HUES6 (cell line): Measurements from ENCODE around the gene ADAMTS13.

Experiments
- H3K27ac ChIP-seq: 2 replicates; pipeline ENCODE4 v1.7.0; 2013; ENCODE audit warnings: low read depth, mild to moderate bottlenecking, low read length, inconsistent platforms
- H3K27me3 ChIP-seq: 2 replicates; pipeline ENCODE4 v1.6.1; 2013; ENCODE audit warnings: low read length; ENCODE audit not compliant: control insufficient read depth, insufficient read depth
- H3K36me3 ChIP-seq: 2 replicates; pipeline ENCODE4 v1.6.1; 2013; ENCODE audit warnings: low read length; ENCODE audit not compliant: control insufficient read depth, insufficient read depth
- H3K4me1 ChIP-seq: 2 replicates; pipeline ENCODE4 v1.6.1; 2013; ENCODE audit warnings: low read length; ENCODE audit not compliant: control insufficient read depth, insufficient read depth
- H3K4me3 ChIP-seq: 2 replicates; pipeline ENCODE4 v1.5.1; 2013; ENCODE audit warnings: low read depth, low read length
- H3K9ac ChIP-seq: one replicate; pipeline ENCODE4 v1.6.1; 2013; ENCODE audit warnings: mild to moderate bottlenecking, low read length
- H3K9me3 ChIP-seq: 2 replicates; pipeline ENCODE4 v1.6.1; 2013; ENCODE audit warnings: low read depth, low read length; ENCODE audit not compliant: control insufficient read depth, insufficient read depth

Gene ADAMTS13

DNA sequence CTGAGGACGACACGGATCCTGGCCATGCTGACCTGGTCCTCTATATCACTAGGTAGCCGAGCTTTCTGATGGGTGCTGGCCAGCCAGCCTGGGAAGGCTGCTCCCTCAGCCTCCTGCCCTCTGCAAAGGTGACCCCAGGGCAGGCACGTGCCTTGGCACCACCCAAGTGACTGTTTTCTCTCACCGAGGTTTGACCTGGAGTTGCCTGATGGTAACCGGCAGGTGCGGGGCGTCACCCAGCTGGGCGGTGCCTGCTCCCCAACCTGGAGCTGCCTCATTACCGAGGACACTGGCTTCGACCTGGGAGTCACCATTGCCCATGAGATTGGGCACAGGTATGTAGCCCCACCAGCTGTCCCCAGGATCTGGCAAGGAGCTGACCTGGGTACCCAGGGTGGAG is 3.8 kb downstream of the ADAMTS13 start:
- Histone ChIP-seq H3K27ac (no peak overlapping the region), H3K36me3 (peaks cover 6% of the 10 kb centered on the region; the same call in 1 of the 2 replicates), H3K9me3 (no peaks in the 10 kb centered on the region), H3K4me1 (peaks cover 18% of the 10 kb centered on the region; the same call in 1 of the 2 replicates), H3K9ac (no peak overlapping the region), H3K27me3 (peaks cover 4% of the 10 kb centered on the region), H3K4me3 (no peak overlapping the region)

DNA sequence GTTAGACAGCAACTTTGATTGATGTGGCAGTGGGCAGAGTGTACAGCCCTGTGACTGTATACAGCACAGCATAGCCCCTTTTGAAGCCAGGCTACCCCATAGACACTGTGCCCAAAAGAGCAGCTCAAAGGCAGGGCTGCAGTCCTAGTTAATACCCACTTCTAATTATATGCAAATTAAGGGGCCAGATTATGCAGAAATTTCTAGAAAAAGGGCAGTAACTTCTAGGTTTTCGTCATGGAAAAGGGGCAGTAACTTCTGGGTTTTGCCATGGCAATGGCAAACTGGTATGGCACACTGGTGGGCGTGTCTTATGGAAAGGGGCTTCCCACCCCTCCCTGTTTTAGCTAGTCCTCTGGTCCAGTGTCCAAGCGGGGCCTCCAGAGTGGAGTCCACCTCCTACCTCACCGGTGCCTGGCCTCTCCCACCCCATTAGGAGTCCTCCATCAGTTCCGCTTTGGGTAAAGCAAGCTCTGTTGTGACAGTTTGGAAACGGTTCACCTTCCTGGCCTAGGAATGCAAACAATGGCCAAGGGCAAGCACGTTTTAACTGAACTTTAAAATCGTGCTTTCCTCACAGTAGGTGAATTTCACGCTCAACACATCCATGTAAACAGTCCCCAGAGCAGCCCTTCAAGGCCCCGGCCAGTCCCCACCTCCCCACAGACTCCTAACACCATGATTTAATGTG is 5.6 kb downstream of the ADAMTS13 start:
- Histone ChIP-seq H3K27me3 (peaks cover 4% of the 10 kb centered on the region), H3K4me3 (peak overlapping the region; percentile 60), H3K36me3 (peaks cover 6% of the 10 kb centered on the region; the same call in 1 of the 2 replicates), H3K4me1 (peaks cover 7% of the 10 kb centered on the region; the same call in 1 of the 2 replicates), H3K9ac (no peak overlapping the region), H3K27ac (no peak overlapping the region), H3K9me3 (no peaks in the 10 kb centered on the region)

DNA sequence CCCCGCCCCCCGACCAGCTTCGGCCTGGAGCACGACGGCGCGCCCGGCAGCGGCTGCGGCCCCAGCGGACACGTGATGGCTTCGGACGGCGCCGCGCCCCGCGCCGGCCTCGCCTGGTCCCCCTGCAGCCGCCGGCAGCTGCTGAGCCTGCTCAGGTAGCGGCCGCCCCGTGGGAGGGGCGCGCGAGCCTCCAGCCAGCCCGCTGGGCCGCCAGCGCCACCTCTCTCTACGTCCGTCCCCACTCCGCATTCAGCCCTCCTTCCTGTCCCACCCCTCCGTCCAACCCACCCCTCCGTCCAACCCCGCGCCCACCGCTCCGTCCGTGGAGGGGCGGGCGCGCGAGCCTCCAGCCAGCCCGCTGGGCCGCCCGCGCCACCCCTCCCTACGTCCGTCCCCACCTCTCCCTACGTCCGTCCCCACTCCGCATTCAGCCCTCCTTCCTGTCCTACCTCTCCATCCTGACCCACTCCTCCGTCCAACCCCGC is 6.5 kb downstream of the ADAMTS13 start:
- H3K4me3 ChIP-seq: peak overlapping the region; percentile 60
- H3K27me3 ChIP-seq: peaks cover 4% of the 10 kb centered on the region
- no peak overlapping the region for H3K9ac ChIP-seq
- H3K4me1 ChIP-seq: peaks cover 7% of the 10 kb centered on the region; the same call in 1 of the 2 replicates
- H3K36me3 ChIP-seq: peaks cover 6% of the 10 kb centered on the region; the same call in 1 of the 2 replicates
- no peaks in the 10 kb centered on the region for H3K9me3 ChIP-seq
- H3K27ac ChIP-seq: no peak overlapping the region

DNA sequence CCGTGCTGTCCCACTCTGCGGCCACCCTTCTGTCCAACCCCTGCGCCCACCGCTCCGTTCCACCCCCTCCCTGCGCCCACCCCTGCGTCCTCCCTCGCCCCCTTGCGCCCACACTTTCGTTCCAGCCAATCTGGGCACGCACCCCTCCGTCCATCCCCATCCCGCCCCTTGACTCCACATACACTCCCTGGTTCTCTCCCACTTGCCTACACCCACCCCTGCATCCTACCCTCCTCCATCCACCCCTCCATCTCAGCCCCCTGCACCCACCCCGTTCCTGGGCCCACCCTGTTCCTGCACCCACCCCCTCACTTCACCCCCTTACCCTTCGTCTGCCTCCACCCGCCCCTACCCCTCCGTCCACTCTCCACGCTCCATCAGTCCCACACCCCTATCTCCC is 7.0 kb downstream of the ADAMTS13 start:
- H3K36me3 ChIP-seq: peaks cover 6% of the 10 kb centered on the region; the same call in 1 of the 2 replicates
- H3K27ac ChIP-seq: no peak overlapping the region
- no peak overlapping the region for H3K9ac ChIP-seq
- H3K9me3 ChIP-seq: no peaks in the 10 kb centered on the region
- peaks cover 7% of the 10 kb centered on the region; the same call in 1 of the 2 replicates for H3K4me1 ChIP-seq
- H3K27me3 ChIP-seq: peaks cover 4% of the 10 kb centered on the region
- H3K4me3 ChIP-seq: peak overlapping the region; percentile 60

DNA sequence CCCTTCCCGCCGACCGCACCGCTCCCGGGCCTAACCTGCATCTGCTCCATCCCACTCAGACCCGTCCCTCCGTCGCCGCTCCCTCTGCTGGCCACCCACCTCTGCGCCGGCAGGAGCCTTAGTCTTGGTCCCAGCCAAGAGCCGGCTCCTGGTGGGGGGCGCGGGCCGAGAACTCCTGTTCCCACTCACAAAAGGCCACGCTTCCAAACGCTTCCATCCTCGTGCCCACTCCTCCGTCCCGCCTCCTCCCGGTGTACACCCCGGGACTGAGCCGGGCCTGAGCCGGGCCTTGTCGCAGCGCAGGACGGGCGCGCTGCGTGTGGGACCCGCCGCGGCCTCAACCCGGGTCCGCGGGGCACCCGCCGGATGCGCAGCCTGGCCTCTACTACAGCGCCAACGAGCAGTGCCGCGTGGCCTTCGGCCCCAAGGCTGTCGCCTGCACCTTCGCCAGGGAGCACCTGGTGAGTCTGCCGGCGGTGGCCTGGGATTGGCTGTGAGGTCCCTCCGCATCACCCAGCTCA is 7.5 kb downstream of the ADAMTS13 start:
- peak overlapping the region; percentile 21 for H3K9ac ChIP-seq
- H3K36me3 ChIP-seq: peaks cover 6% of the 10 kb centered on the region; the same call in 1 of the 2 replicates
- peak overlapping the region; percentile 60 for H3K4me3 ChIP-seq
- peaks cover 7% of the 10 kb centered on the region; the same call in 1 of the 2 replicates for H3K4me1 ChIP-seq
- H3K9me3 ChIP-seq: no peaks in the 10 kb centered on the region
- H3K27me3 ChIP-seq: peaks cover 4% of the 10 kb centered on the region
- no peak overlapping the region for H3K27ac ChIP-seq

DNA sequence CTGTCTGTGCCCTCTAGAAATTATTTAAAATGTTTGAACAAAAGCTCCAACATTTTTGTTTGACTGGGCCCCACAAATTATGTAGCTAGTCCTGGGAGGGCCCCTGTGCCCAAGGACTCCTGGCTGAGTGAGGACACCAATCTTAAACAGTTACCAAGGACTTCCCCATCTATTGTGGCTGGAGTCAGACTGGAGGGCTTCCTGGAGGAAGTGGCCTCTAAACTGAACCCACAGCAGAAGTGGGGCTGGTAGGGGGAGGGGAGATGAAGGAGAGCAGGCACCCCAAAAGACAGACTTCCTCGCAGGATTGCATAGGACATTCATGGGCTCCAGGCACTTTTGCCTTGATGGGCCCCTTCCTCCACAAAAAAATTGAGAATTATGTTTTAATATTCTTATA is 8.1 kb downstream of the ADAMTS13 start:
- peaks cover 6% of the 10 kb centered on the region; the same call in 1 of the 2 replicates for H3K36me3 ChIP-seq
- H3K4me3 ChIP-seq: peak overlapping the region; percentile 60
- no peaks in the 10 kb centered on the region for H3K9me3 ChIP-seq
- peaks cover 4% of the 10 kb centered on the region for H3K27me3 ChIP-seq
- no peak overlapping the region for H3K9ac ChIP-seq
- peaks cover 7% of the 10 kb centered on the region; the same call in 1 of the 2 replicates for H3K4me1 ChIP-seq
- H3K27ac ChIP-seq: no peak overlapping the region

DNA sequence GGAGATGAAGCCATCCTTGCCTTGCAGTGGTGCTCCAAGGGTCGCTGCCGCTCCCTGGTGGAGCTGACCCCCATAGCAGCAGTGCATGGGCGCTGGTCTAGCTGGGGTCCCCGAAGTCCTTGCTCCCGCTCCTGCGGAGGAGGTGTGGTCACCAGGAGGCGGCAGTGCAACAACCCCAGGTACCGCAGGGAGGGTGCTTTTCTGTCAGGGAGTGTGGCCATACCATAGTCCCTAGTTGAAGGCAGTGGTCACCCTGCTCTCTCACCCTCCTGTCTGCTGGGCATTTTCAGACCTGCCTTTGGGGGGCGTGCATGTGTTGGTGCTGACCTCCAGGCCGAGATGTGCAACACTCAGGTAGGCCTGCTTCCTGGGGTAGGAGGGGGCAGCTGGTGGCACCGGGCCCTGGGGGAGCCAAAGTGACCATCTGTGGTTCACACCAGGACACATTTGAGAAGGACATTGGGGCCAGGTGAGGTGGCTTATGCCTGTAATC is 11.2 kb downstream of the ADAMTS13 start:
- Histone ChIP-seq H3K36me3 (no peaks in the 10 kb centered on the region), H3K4me1 (no peaks in the 10 kb centered on the region), H3K27ac (no peak overlapping the region), H3K27me3 (peaks cover 4% of the 10 kb centered on the region), H3K9ac (no peak overlapping the region), H3K4me3 (no peak overlapping the region), H3K9me3 (no peaks in the 10 kb centered on the region)

DNA sequence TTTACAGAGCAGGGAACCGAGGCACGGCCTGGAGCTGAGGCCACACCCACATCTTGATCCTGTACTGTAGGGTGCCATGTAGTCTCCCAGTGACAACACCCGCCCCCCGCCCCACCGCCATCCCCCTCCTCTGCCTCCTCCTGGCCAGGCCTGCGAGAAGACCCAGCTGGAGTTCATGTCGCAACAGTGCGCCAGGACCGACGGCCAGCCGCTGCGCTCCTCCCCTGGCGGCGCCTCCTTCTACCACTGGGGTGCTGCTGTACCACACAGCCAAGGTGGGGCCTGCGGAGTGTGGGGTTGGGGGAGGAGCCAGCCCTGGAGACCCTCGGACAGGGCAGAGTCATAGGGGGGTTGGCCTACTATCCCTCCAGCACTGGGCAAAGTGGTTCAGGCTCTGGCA is 14.5 kb downstream of the ADAMTS13 start:
- Histone ChIP-seq H3K9ac (no peak overlapping the region), H3K4me1 (no peaks in the 10 kb centered on the region), H3K27me3 (no peaks in the 10 kb centered on the region), H3K4me3 (no peak overlapping the region), H3K9me3 (no peaks in the 10 kb centered on the region), H3K36me3 (no peaks in the 10 kb centered on the region), H3K27ac (no peak overlapping the region)

DNA sequence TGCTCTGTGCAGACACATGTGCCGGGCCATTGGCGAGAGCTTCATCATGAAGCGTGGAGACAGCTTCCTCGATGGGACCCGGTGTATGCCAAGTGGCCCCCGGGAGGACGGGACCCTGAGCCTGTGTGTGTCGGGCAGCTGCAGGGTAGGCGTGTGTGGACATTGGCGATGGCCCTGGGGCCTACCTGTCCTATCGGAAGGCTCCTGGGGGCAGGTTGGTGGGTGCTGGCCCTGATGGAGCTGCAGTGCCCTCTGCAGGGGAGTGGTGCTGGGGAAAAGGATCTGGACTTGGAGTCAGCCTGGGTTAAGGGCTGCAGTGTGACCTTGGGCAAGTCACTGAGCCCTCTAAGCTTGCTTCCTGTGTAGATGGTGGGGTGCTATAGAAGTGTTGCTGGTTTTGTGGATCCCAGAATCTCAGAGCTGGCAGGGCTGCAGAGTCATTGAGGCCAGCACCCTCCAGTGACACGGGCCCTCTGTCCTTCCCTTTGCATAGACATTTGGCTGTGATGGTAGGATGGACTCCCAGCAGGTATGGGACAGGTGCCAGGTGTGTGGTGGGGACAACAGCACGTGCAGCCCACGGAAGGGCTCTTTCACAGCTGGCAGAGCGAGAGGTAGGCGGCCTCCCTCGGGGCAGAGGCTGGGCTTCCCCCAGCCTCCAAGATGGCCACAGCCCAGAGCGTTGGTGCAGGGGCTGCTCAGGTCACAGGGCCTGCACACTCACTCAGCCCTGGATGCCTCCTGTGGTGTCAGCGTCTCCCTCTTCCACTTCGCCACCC is 15.8 kb downstream of the ADAMTS13 start:
- Histone ChIP-seq H3K9ac (no peak overlapping the region), H3K4me3 (no peak overlapping the region)

DNA sequence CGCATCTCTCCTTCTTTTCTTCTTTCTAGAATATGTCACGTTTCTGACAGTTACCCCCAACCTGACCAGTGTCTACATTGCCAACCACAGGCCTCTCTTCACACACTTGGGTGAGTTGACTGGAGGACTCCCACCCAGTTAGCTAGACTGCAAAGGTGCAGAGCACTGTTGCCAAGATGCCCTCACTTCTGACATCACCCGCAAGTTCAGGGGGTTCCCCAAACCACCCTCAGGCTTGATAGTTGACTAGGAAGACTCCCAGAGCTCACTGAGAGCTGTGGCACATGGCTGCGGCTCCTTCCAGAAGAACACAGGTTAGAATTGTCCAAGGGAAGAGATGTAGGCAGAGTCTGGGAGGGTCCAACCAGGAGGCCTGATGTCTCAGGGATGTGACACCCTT is 17.2 kb downstream of the ADAMTS13 start:
- Histone ChIP-seq H3K4me1 (no peaks in the 10 kb centered on the region), H3K27ac (no peak overlapping the region), H3K27me3 (no peaks in the 10 kb centered on the region), H3K36me3 (no peaks in the 10 kb centered on the region), H3K9ac (no peak overlapping the region), H3K9me3 (no peaks in the 10 kb centered on the region), H3K4me3 (no peak overlapping the region)

More for the DNA sequence above, 15.8 kb downstream of the ADAMTS13 start:
- no peak overlapping the region for H3K27ac ChIP-seq
- H3K27me3 ChIP-seq: no peaks in the 10 kb centered on the region
- no peaks in the 10 kb centered on the region for H3K9me3 ChIP-seq
- no peaks in the 10 kb centered on the region for H3K36me3 ChIP-seq
- H3K4me1 ChIP-seq: no peaks in the 10 kb centered on the region
